ENCODE measurements around the gene TSHZ3. TPM values are rescaled to one million over a fixed set of nuclear protein-coding genes. Genes with fewer than 3 reads are reported as not detected.
A peak's percentile ranks its signal among the peaks of the same experiment; 100 is the strongest.

The TSHZ3 gene
- polyA plus RNA-seq, 1 donor from 2014 or later: 2.4 TPM

DNA sequence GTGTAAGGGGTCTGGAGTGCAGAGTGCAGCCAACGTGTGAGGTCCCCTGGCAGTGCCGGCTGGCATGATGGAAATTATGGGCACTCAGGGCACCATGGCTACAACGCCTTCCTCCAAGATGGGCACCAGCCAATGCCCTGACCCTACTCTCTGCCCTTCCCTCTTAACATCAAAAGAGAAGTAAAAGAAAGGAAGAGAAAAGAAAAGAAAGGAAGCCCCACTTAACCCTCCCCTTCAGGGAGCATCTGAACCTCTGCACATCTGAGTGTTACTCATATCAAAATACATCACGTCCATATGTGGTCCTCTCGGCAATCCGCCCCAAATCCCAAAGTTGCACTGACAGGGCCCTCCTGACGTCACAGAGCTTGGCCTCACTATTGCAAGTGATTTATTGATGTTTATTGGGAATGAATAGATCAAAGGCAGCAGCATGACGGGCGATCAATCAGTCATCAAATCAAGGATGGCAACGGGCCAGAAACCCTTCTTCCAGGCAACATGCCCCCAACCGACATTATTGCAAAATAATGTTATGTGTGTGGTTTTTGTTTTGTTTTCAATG is 1.3 kb downstream of the TSHZ3 start:
- Histone ChIP-seq H3K9me2 (ENCODE audit: insufficient read depth, low read length) (no peaks in the 10 kb centered on the region), H3K9me3 (ENCODE audit: low read length) (no peaks in the 10 kb centered on the region), H3K27ac (ENCODE audit: low read length) (no peak overlapping the region), H3K9ac (ENCODE audit: low read length) (peak overlapping the region; percentile 59), H4K20me1 (ENCODE audit: insufficient read depth) (no peaks in the 10 kb centered on the region), H3K79me2 (replicated peaks; ENCODE audit: insufficient read depth, low read length) (peaks cover 12% of the 10 kb centered on the region), H3F3A (ENCODE audit: insufficient read depth, low read length, poor library complexity, severe bottlenecking) (no peaks in the 10 kb centered on the region), H2AFZ (ENCODE audit: low read depth, low read length) (no peak overlapping the region), H3K4me3 (ENCODE audit: low read length) (peak overlapping the region; percentile 89), H3K4me2 (ENCODE audit: low read length) (peak overlapping the region; percentile 21), H3K36me3 (ENCODE audit: insufficient read depth, low read length) (no peaks in the 10 kb centered on the region), H3K27me3 (ENCODE audit: insufficient read depth, low read depth, low read length) (peaks cover 35% of the 10 kb centered on the region)
- TF ChIP-seq RAD21 (conservative IDR thresholded peaks at IDR 0.05): no peak
- no peak for TF ChIP-seq SMC3 (conservative IDR thresholded peaks at IDR 0.05; ENCODE audit: poor library complexity)
- TF ChIP-seq, protein P1, sequence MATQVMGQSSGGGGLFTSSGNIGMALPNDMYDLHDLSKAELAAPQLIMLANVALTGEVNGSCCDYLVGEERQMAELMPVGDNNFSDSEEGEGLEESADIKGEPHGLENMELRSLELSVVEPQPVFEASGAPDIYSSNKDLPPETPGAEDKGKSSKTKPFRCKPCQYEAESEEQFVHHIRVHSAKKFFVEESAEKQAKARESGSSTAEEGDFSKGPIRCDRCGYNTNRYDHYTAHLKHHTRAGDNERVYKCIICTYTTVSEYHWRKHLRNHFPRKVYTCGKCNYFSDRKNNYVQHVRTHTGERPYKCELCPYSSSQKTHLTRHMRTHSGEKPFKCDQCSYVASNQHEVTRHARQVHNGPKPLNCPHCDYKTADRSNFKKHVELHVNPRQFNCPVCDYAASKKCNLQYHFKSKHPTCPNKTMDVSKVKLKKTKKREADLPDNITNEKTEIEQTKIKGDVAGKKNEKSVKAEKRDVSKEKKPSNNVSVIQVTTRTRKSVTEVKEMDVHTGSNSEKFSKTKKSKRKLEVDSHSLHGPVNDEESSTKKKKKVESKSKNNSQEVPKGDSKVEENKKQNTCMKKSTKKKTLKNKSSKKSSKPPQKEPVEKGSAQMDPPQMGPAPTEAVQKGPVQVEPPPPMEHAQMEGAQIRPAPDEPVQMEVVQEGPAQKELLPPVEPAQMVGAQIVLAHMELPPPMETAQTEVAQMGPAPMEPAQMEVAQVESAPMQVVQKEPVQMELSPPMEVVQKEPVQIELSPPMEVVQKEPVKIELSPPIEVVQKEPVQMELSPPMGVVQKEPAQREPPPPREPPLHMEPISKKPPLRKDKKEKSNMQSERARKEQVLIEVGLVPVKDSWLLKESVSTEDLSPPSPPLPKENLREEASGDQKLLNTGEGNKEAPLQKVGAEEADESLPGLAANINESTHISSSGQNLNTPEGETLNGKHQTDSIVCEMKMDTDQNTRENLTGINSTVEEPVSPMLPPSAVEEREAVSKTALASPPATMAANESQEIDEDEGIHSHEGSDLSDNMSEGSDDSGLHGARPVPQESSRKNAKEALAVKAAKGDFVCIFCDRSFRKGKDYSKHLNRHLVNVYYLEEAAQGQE (IDR thresholded peaks at IDR 0.05; ENCODE audit: borderline replicate concordance): no peak
- TF ChIP-seq, protein P2, sequence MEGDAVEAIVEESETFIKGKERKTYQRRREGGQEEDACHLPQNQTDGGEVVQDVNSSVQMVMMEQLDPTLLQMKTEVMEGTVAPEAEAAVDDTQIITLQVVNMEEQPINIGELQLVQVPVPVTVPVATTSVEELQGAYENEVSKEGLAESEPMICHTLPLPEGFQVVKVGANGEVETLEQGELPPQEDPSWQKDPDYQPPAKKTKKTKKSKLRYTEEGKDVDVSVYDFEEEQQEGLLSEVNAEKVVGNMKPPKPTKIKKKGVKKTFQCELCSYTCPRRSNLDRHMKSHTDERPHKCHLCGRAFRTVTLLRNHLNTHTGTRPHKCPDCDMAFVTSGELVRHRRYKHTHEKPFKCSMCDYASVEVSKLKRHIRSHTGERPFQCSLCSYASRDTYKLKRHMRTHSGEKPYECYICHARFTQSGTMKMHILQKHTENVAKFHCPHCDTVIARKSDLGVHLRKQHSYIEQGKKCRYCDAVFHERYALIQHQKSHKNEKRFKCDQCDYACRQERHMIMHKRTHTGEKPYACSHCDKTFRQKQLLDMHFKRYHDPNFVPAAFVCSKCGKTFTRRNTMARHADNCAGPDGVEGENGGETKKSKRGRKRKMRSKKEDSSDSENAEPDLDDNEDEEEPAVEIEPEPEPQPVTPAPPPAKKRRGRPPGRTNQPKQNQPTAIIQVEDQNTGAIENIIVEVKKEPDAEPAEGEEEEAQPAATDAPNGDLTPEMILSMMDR (IDR thresholded peaks at IDR 0.05; ENCODE audit: poor library complexity, severe bottlenecking): no peak

DNA sequence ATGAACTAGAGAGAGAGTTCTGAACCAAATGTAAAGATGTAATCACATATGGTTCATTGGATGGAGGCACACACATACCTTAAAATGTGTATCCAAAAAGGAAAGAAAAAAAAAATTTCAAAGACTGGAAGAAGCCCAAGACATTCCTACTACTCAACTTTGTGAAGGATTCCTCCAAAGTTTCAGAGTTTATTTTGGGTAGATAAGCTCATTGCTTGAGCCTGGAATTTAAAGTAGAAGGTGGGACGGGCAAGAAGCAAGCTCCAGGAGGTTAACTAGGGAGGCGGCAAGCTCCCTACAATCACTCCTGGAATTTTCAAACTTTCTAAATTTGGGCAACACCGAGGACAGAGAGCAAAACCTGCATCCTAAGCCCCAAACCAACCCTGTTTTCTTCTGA is 1.9 kb downstream of the TSHZ3 start:
- H3F3A ChIP-seq (ENCODE audit: insufficient read depth, low read length, poor library complexity, severe bottlenecking): no peaks in the 10 kb centered on the region
- no peak overlapping the region for H3K9ac ChIP-seq (ENCODE audit: low read length)
- no peaks in the 10 kb centered on the region for H3K9me3 ChIP-seq (ENCODE audit: low read length)
- H3K27ac ChIP-seq (ENCODE audit: low read length): no peak overlapping the region
- H3K9me2 ChIP-seq (ENCODE audit: insufficient read depth, low read length): no peaks in the 10 kb centered on the region
- no peaks in the 10 kb centered on the region for H4K20me1 ChIP-seq (ENCODE audit: insufficient read depth)
- no peak overlapping the region for H2AFZ ChIP-seq (ENCODE audit: low read depth, low read length)
- no peak overlapping the region for H3K4me2 ChIP-seq (ENCODE audit: low read length)
- peaks cover 12% of the 10 kb centered on the region for H3K79me2 ChIP-seq (replicated peaks; ENCODE audit: insufficient read depth, low read length)
- H3K27me3 ChIP-seq (ENCODE audit: insufficient read depth, low read depth, low read length): peaks cover 30% of the 10 kb centered on the region
- H3K36me3 ChIP-seq (ENCODE audit: insufficient read depth, low read length): no peaks in the 10 kb centered on the region
- peak overlapping the region; percentile 89 for H3K4me3 ChIP-seq (ENCODE audit: low read length)
- TF ChIP-seq, protein P2 (IDR thresholded peaks at IDR 0.05; ENCODE audit: poor library complexity, severe bottlenecking): no peak
- TF ChIP-seq POLR2AphosphoS5 (IDR thresholded peaks at IDR 0.05) (no peak), EZH2 (IDR thresholded peaks at IDR 0.05; ENCODE audit: borderline replicate concordance, insufficient read depth, low read length, poor library complexity, severe bottlenecking) (no peak), RAD21 (conservative IDR thresholded peaks at IDR 0.05) (no peak)
